HepG2 (cell line): ENCODE measurements around the gene CCDC7. TPM values are rescaled to one million over a fixed set of nuclear protein-coding genes. Genes with fewer than 3 reads are reported as not detected.
"Not testable (repeated sequence)": the region's sequence is repeated elsewhere in the genome, so short reads cannot be mapped to it uniquely, and the experiment has no call there.

ENCODE experiments used
- ATAC-seq: fragments of 200-7000 bp; cut with Tn5 transposase; 3 replicates; pipeline ENCODE4 v1.9.1; 2020; ENCODE audit warnings: mild to moderate bottlenecking, moderate library complexity
- BruUV-seq: library from RNA; stranded (reverse); fragments of 400-500 nt; replicated peaks from 2 replicates; lab custom pipeline; 2021; lab: Mats Ljungman, UMichigan
- CTCF ChIA-PET: fragments of 300-600 bp; formaldehyde crosslinking; extraction: SDS; loops from one replicate; lab custom pipeline; 2021; ENCODE audit warnings: low total read pairs, inconsistent platforms, low intra/inter-chr PET ratio; lab: Yijun Ruan, JAX
- POLR2A ChIA-PET: fragments of 350-600 bp; sonication (Branson Sonifier 250); formaldehyde crosslinking; loops from one replicate; lab custom pipeline; 2020; ENCODE audit warnings: antibody characterized with exemption, inconsistent platforms; lab: Yijun Ruan, JAX
- DNase-seq: peaks from one replicate; pipeline ENCODE4 v3.0.0-alpha.2; 2015; ENCODE audit warnings: low spot score
- FAIRE-seq: peaks from 3 replicates; lab custom pipeline; 2011; peaks lifted over from hg19 to GRCh38; lab: Jason Lieb, UNC
- H2AFZ ChIP-seq: one replicate; pipeline ENCODE4 v1.6.1; 2011; ENCODE audit warnings: low read length, inconsistent platforms
- H3K27ac ChIP-seq: fragments of 300-600 bp; 3 replicates; pipeline ENCODE4 v1.8.0; 2011; ENCODE audit warnings: mixed run types, mild to moderate bottlenecking, mixed read lengths, low read length, inconsistent platforms; ENCODE audit not compliant: insufficient read depth; ENCODE audit errors: extremely low read length
- H3K27me3 ChIP-seq, 2 experiments: fragments of 200-600 bp in 1 of 2; 2 replicates in 1 of 2; 3 replicates in 1 of 2; pipeline versions ENCODE4 v1.6.0 to v1.8.0; 2011; ENCODE audit warnings: low read length in 2 of 2, mild to moderate bottlenecking in 2 of 2, moderate library complexity in 2 of 2, inconsistent platforms in 1 of 2; ENCODE audit not compliant: insufficient read depth in 2 of 2, control insufficient read depth in 1 of 2
- H3K36me3 ChIP-seq, 2 experiments: fragments of 200-600 bp in 1 of 2; replicated peaks in 1 of 2; 2 replicates in 1 of 2; 3 replicates in 1 of 2; pipeline versions ENCODE4 v1.5.1 to v1.8.0; 2011; ENCODE audit warnings: low read length in 2 of 2, inconsistent platforms in 1 of 2; ENCODE audit not compliant: insufficient read depth in 2 of 2, control insufficient read depth in 1 of 2
- H3K4me1 ChIP-seq: 2 replicates; pipeline ENCODE4 v1.5.1; 2012; ENCODE audit warnings: low read length, inconsistent platforms; ENCODE audit not compliant: insufficient read depth
- H3K4me2 ChIP-seq: 2 replicates; pipeline ENCODE4 v1.6.0; 2011; ENCODE audit warnings: low read depth, low read length, inconsistent platforms
- H3K4me3 ChIP-seq, 3 experiments: fragments of 200-600 bp in 1 of 3; sonication (generic), shearing (Covaris generic) in 1 of 3; replicated peaks in 1 of 3; 2 replicates each; pipeline ENCODE4 v1.5.1; 2011 to 2016; ENCODE audit warnings: low read length in 3 of 3, inconsistent platforms in 2 of 3, low read depth in 2 of 3, mild to moderate bottlenecking in 2 of 3, control low read depth in 1 of 3, mixed read lengths in 1 of 3; ENCODE audit not compliant: insufficient read depth in 1 of 3
- H3K79me2 ChIP-seq: one replicate; pipeline ENCODE4 v1.6.1; 2011; ENCODE audit warnings: low read length, inconsistent platforms; ENCODE audit not compliant: insufficient read depth
- H3K9ac ChIP-seq: 2 replicates; pipeline ENCODE4 v1.6.0; 2011; ENCODE audit warnings: mild to moderate bottlenecking, low read depth, low read length, inconsistent platforms; ENCODE audit not compliant: insufficient read depth
- H3K9me3 ChIP-seq: 2 replicates; pipeline ENCODE4 v1.5.1; 2012; ENCODE audit warnings: mild to moderate bottlenecking, low read length
- H4K20me1 ChIP-seq: 2 replicates; pipeline ENCODE4 v1.6.0; 2011; ENCODE audit warnings: inconsistent platforms, mild to moderate bottlenecking, low read length, moderate library complexity; ENCODE audit not compliant: insufficient read depth
- FOXA3 ChIP-seq: IDR thresholded peaks from 2 replicates; pipeline ENCODE4 v1.6.1; 2016; ENCODE audit warnings: missing genetic modification reagents, missing compliant biosample characterization
- FOXP1 ChIP-seq, 2 experiments: fragments of 450-650 bp in 1 of 2; IDR thresholded peaks; 2 replicates each; pipeline ENCODE4 v1.6.1; 2017 to 2018; ENCODE audit warnings: antibody characterized with exemption in 1 of 2
- HBP1 ChIP-seq: IDR thresholded peaks from 2 replicates; pipeline ENCODE4 v1.6.1; 2016; ENCODE audit warnings: low read depth, control low read depth
- HMGXB3 ChIP-seq: sonication (generic); formaldehyde crosslinking; IDR thresholded peaks from 2 replicates; pipeline ENCODE4 v1.4.0; 2020; ENCODE audit warnings: missing genetic modification reagents, borderline replicate concordance
- KAT7 ChIP-seq: IDR thresholded peaks from 2 replicates; pipeline ENCODE4 v1.6.1; 2018; ENCODE audit warnings: borderline replicate concordance, missing compliant biosample characterization
- NFE2L2 ChIP-seq: fragments of 150-350 bp; IDR thresholded peaks from 2 replicates; pipeline ENCODE4 v1.6.1; 2014; ENCODE audit warnings: low read length
- THAP11 ChIP-seq: IDR thresholded peaks from 2 replicates; pipeline ENCODE4 v1.6.1; 2016; ENCODE audit warnings: missing biosample characterization, missing genetic modification reagents
- ZBTB14 ChIP-seq: sonication (generic); formaldehyde crosslinking; IDR thresholded peaks from 2 replicates; pipeline ENCODE4 v1.4.0; 2020; ENCODE audit warnings: missing genetic modification reagents
- ZNF569 ChIP-seq: sonication (generic); formaldehyde crosslinking; IDR thresholded peaks from 2 replicates; pipeline ENCODE4 v1.5.0; 2020; ENCODE audit warnings: mild to moderate bottlenecking, missing genetic modification reagents, moderate library complexity, borderline replicate concordance
- ZNF768 ChIP-seq: sonication (generic); formaldehyde crosslinking; IDR thresholded peaks from 2 replicates; pipeline ENCODE4 v1.4.0; 2020; ENCODE audit warnings: missing genetic modification reagents
- WGBS: methylation state at CpG from one replicate; pipeline ENCODE4 v1.1.6; 2017; ENCODE audit warnings: low lambda C conversion rate; 5-methylcytosine and 5-hydroxymethylcytosine counted together
- in situ Hi-C: cut with HindIII; loops from 2 replicates; pipeline ENCODE4 v1.10.0; 2017; ENCODE audit warnings: low pct_unique_long_range_greater_than_20kb; ENCODE audit not compliant: extremely low pct_ligation_motif_present
- intact Hi-C: fragments of 100-400 bp; cut with micrococcal nuclease; formaldehyde crosslinking; loops from one replicate; pipeline ENCODE4 v1.10.0; 2022; ENCODE audit not compliant: unreplicated experiment
- polyA plus RNA-seq, 8 experiments: library from polyadenylated mRNA; depleted of rRNA in 3 of 8; stranded (reverse) in 7 of 8; unstranded in 1 of 8; fragments of >200 nt; fragmentation: Illumina TruSeq in 4 of 8; extraction: Trizol in 4 of 8; gene quantifications; 2 replicates each; pipeline versions ENCODE4 v1.2.1 to v1.2.3, GENCODE V29; 2011 to 2016; ENCODE audit warnings: low read depth in 4 of 8, missing spikeins in 1 of 8, mixed read lengths in 1 of 8; ENCODE audit not compliant: insufficient read depth in 1 of 8
- total RNA-seq, 5 experiments: library from RNA; depleted of rRNA; stranded (reverse); fragments of >200 nt; fragmentation: Illumina TruSeq; extraction: Trizol; gene quantifications; 2 replicates each; pipeline ENCODE4 v1.2.3, GENCODE V29; 2016; ENCODE audit warnings: low read depth in 1 of 5
- TF ChIP-seq, protein P1 (sequence below): sonication (generic); formaldehyde crosslinking; IDR thresholded peaks from 2 replicates; pipeline ENCODE4 v1.4.0; 2020; ENCODE audit warnings: missing genetic modification reagents

The CCDC7 gene
- total and polyA plus RNA-seq, 2 of the 13 experiments (the other 11 are each of a cell fraction or from before 2014, with no cell fraction given): 0.40 to 1.8 TPM

GRCh38 chr10:32399720-32400119 lies 46.2 kb upstream of the CCDC7 start:
- H3K79me2 ChIP-seq, ATAC-seq, H3K27me3 ChIP-seq, POLR2A ChIA-PET, intact Hi-C loops, H3K9ac ChIP-seq, H3K9me3 ChIP-seq, BruUV-seq, H3K4me3 ChIP-seq, H3K36me3 ChIP-seq, H3K27ac ChIP-seq, in situ Hi-C loops, FAIRE-seq, H3K4me2 ChIP-seq, DNase-seq, H2AFZ ChIP-seq, CTCF ChIA-PET, H4K20me1 ChIP-seq: not testable (repeated sequence)
- 43% methylated on average over 3 of the region's 3 CpGs for WGBS
- peaks cover 21% of the 10 kb centered on the region for H3K4me1 ChIP-seq

GRCh38 chr10:32400961-32401360 lies 45.0 kb upstream of the CCDC7 start:
- no peak for FAIRE-seq
- H2AFZ ChIP-seq: no peak overlapping the region
- no peak overlapping the region for H3K4me3 ChIP-seq
- no peaks in the 10 kb centered on the region for H4K20me1 ChIP-seq
- H3K9ac ChIP-seq: no peak overlapping the region
- H3K36me3 ChIP-seq: no peaks in the 10 kb centered on the region
- H3K79me2 ChIP-seq: no peaks in the 10 kb centered on the region
- no peaks in the 10 kb centered on the region for H3K9me3 ChIP-seq
- no peaks in the 10 kb centered on the region for H3K27me3 ChIP-seq
- no peak for ATAC-seq
- CTCF ChIA-PET: no interaction called here
- BruUV-seq: no TSS peak
- intact Hi-C loops (no loop called here), in situ Hi-C loops (no loop called here)
- DNase-seq: no peak
- POLR2A ChIA-PET: no interaction called here
- H3K4me1 ChIP-seq: peaks cover 21% of the 10 kb centered on the region
- no peak overlapping the region for H3K4me2 ChIP-seq
- H3K27ac ChIP-seq: no peak overlapping the region
- TF ChIP-seq ZNF569: no peak
- TF ChIP-seq ZNF768 (CRISPR knock-in tag): no peak
- TF ChIP-seq FOXA3 (CRISPR knock-in tag): no peak
- no peak for TF ChIP-seq FOXP1 (IDR thresholded peaks at IDR 0.05)
- no peak for TF ChIP-seq FOXP1 (CRISPR knock-in tag; IDR thresholded peaks at IDR 0.05)
- no peak for TF ChIP-seq HMGXB3 (CRISPR knock-in tag)
- no peak for TF ChIP-seq NFE2L2
- TF ChIP-seq THAP11: no peak
- no peak for TF ChIP-seq ZBTB14 (CRISPR knock-in tag)
- TF ChIP-seq HBP1 (CRISPR knock-in tag): no peak
- TF ChIP-seq KAT7 (CRISPR knock-in tag): no peak
- TF ChIP-seq, protein P1, sequence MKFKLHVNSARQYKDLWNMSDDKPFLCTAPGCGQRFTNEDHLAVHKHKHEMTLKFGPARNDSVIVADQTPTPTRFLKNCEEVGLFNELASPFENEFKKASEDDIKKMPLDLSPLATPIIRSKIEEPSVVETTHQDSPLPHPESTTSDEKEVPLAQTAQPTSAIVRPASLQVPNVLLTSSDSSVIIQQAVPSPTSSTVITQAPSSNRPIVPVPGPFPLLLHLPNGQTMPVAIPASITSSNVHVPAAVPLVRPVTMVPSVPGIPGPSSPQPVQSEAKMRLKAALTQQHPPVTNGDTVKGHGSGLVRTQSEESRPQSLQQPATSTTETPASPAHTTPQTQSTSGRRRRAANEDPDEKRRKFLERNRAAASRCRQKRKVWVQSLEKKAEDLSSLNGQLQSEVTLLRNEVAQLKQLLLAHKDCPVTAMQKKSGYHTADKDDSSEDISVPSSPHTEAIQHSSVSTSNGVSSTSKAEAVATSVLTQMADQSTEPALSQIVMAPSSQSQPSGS (CRISPR knock-in tag): no peak
